Erythroblast (primary cell): Measurements from ENCODE around the gene DISC1.

Experiments
- GATA1 ChIP-seq: IDR thresholded peaks from 2 replicates; pipeline ENCODE4 v1.6.1; 2011; ENCODE audit warnings: low read depth, mild to moderate bottlenecking, control low read depth, low read length, moderate library complexity
- POLR2A ChIP-seq: IDR thresholded peaks from 2 replicates; pipeline ENCODE4 v1.6.1; 2011; ENCODE audit warnings: mild to moderate bottlenecking, low read length

DNA sequence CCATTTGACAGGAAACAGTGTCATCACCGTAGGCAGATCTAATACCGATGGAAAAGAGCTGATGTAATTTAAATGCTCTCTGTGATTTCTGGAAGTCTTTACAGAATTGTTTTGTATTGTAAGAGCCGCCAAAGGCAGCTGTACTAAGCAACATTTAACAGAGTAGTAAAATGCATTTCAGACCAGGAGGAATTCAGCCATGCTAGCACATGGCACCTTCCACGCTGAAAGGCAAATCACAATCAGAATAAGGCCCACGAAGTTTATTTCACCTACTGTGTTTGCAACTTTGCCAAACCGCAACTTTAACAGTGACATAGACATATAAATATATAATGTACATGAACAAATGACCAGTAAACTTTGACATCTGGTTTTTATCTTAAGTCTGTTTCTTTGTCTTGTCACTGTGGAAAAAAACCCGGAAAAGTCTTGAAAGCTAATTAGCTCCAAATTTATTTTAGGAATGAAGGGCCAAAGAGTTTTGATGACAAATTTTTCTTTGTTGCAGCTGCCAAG is 26.1 kb upstream of the DISC1 start:
- TF ChIP-seq POLR2A (no peak), GATA1 (no peak)
